ENCODE results near the gene CLEC9A. TPM values are rescaled to one million over a fixed set of nuclear protein-coding genes. Genes with fewer than 3 reads are reported as not detected.

Gene CLEC9A
- total and polyA plus RNA-seq, 2 of the 8 experiments (the other 6 are each of a cell fraction or from before 2014, with no cell fraction given), result not detected

- POLR2A ChIA-PET (ENCODE audit: partially characterized antibody), result no interaction called here
- TF ChIP-seq MAX (IDR thresholded peaks at IDR 0.05) (no peak), HDAC2 (IDR thresholded peaks at IDR 0.05; ENCODE audit: borderline replicate concordance in 1 of 2, low read depth in 2 of 2, low read length in 2 of 2) (no peak), TAF7 (optimal IDR thresholded peaks at IDR 0.05; ENCODE audit: borderline replicate concordance, low read depth, low read length) (no peak), SUZ12 (IDR thresholded peaks at IDR 0.05; ENCODE audit: low read length) (no peak), FOSL1 (IDR thresholded peaks at IDR 0.05; ENCODE audit: insufficient read depth, low read depth, low read length) (no peak), POU5F1 (IDR thresholded peaks at IDR 0.05; ENCODE audit: low read depth, low read length) (no peak), CTBP2 (IDR thresholded peaks at IDR 0.05; ENCODE audit: borderline replicate concordance, insufficient read depth, insufficient read length, low read length) (no peak), NRF1 (IDR thresholded peaks at IDR 0.05; ENCODE audit: low read depth, low read length) (no peak), ZNF274 (IDR thresholded peaks at IDR 0.05; ENCODE audit: borderline replicate concordance, extremely low read depth, low read length) (no peak), RNF2 (IDR thresholded peaks at IDR 0.05; ENCODE audit: borderline replicate concordance, low read depth, low read length, missing control alignments, poor library complexity, severe bottlenecking) (no peak), BCL11A (IDR thresholded peaks at IDR 0.05; ENCODE audit: low read depth in 2 of 2, low read length in 2 of 2) (no peak), EP300 (IDR thresholded peaks at IDR 0.05; ENCODE audit: borderline replicate concordance in 1 of 2, low read depth in 2 of 2, low read length in 2 of 2) (no peak)
Observed at GRCh38 chr12:10101648-10102220, 71.3 kb downstream of the CLEC9A start.

More at GRCh38 chr12:10101648-10102220, 71.3 kb downstream of the CLEC9A start:
- Histone ChIP-seq H3K14ac (ENCODE audit: insufficient read length) (no peak overlapping the region), H2BK120ac (replicated peaks; ENCODE audit: low read depth, low read length) (no peak overlapping the region), H3K56ac (replicated peaks; ENCODE audit: insufficient read length, low read depth, low read length) (no peak overlapping the region), H3K9me3 (ENCODE audit: insufficient read depth in 2 of 2, low read depth in 1 of 2, low read length in 1 of 2) (no peaks in the 10 kb centered on the region), H4K8ac (ENCODE audit: extremely low read depth, insufficient read depth, low read length) (no peak overlapping the region), H2BK20ac (ENCODE audit: low read length) (no peak overlapping the region), H3K4me3 (ENCODE audit: extremely low read depth in 1 of 4, insufficient read depth in 2 of 4, low read depth in 3 of 4, low read length in 4 of 4) (no peak overlapping the region), H3K9ac (replicated peaks in 1 of 4; ENCODE audit: extremely low read depth in 1 of 4, low read depth in 3 of 4, low read length in 3 of 4) (no peak overlapping the region), H3K27me3 (replicated peaks in 1 of 4; ENCODE audit: control insufficient read depth in 3 of 4, extremely low read depth in 1 of 4, insufficient read depth in 3 of 4, low read length in 3 of 4) (no peaks in the 10 kb centered on the region), H4K5ac (ENCODE audit: insufficient read length, low read depth, low read length) (no peak overlapping the region), H3K36me3 (ENCODE audit: control insufficient read depth in 2 of 4, insufficient read depth in 4 of 4, low read length in 3 of 4) (no peaks in the 10 kb centered on the region), H3K79me1 (ENCODE audit: low read depth, low read length) (no peaks in the 10 kb centered on the region), H4K20me1 (replicated peaks in 1 of 2; ENCODE audit: control insufficient read depth in 1 of 2, insufficient read depth in 2 of 2, low read length in 2 of 2) (no peaks in the 10 kb centered on the region), H3K18ac (ENCODE audit: extremely low read depth, low read length) (no peak overlapping the region), H3K27ac (ENCODE audit: low read depth, low read length) (no peak overlapping the region), H3K4me2 (ENCODE audit: insufficient read depth in 1 of 2, low read depth in 2 of 2, low read length in 2 of 2) (no peak overlapping the region), H3K4ac (replicated peaks; ENCODE audit: insufficient read length, low read depth, low read length) (no peak overlapping the region), H2BK12ac (ENCODE audit: low read depth, low read length) (no peak overlapping the region), H4K91ac (replicated peaks; ENCODE audit: insufficient read length, low read length) (no peak overlapping the region), H2AK5ac (ENCODE audit: low read depth, low read length) (no peak overlapping the region), H3K23ac (ENCODE audit: insufficient read length) (no peak overlapping the region), H3K79me2 (ENCODE audit: control insufficient read depth in 1 of 2, insufficient read depth in 2 of 2, low read length in 2 of 2) (no peaks in the 10 kb centered on the region), H2AFZ (ENCODE audit: low read length) (no peak overlapping the region), H2BK15ac (ENCODE audit: low read length) (no peak overlapping the region), H3K23me2 (ENCODE audit: low read depth, low read length) (no peaks in the 10 kb centered on the region), H2BK5ac (ENCODE audit: low read depth, low read length) (no peak overlapping the region), H3K4me1 (replicated peaks in 1 of 4; ENCODE audit: control insufficient read depth in 3 of 4, insufficient read depth in 4 of 4, low read length in 3 of 4) (peaks cover 0 to 7% (median 4%) of the 10 kb centered on the region in 4 experiments; a peak in 5 of 7 replicates)
- CTCF ChIA-PET (ENCODE audit: partially characterized antibody), result interaction anchor here (0.6 to 2.3 kb wide), 7 partner anchors 11 to 170 kb away, joined by 3 to 9 read pairs (median 3); partner anchors contain the start of genes CLEC12B and CLEC2A
- 87% methylated on average over 1 of the region's 1 CpG; no CpG with 5 or more reads in 1 of the 2 experiments for WGBS, 2 experiments (ENCODE audit: extremely low coverage in 1 of 2, insufficient coverage in 1 of 2, insufficient read length in 1 of 2, insufficient replicate concordance in 2 of 2, low coverage in 1 of 2, low lambda C conversion rate in 2 of 2, missing lambda C conversion rate in 1 of 2)
- DNase-seq (ENCODE audit: low read depth in 1 of 2, low spot score in 2 of 2), result no peak
- FAIRE-seq, result no peak
